PC-3 (cell line): Measurements from ENCODE around the gene KEAP1.

Experiments used
- CTCF ChIP-seq: fragments of 300-600 bp; sonication (generic); conservative IDR thresholded peaks from 2 replicates; pipeline ENCODE4 v1.5.1; 2017; ENCODE audit warnings: antibody characterized with exemption, low read depth, mild to moderate bottlenecking, low read length
- EZH2 ChIP-seq: fragments of 300-600 bp; sonication (generic); IDR thresholded peaks from one replicate; pipeline ENCODE4 v1.6.1; 2017; ENCODE audit warnings: antibody characterized with exemption, mild to moderate bottlenecking, low read length; ENCODE audit not compliant: unreplicated experiment
- EZH2phosphoT487 ChIP-seq: fragments of 300-600 bp; sonication (generic); IDR thresholded peaks from 2 replicates; pipeline ENCODE4 v1.6.1; 2018; ENCODE audit warnings: mild to moderate bottlenecking, antibody characterized with exemption, low read length, borderline replicate concordance

GRCh38 chr19:10486551-10486950 lies 16.6 kb downstream of the KEAP1 start:
- no peak for TF ChIP-seq EZH2
- no peak for TF ChIP-seq CTCF
- TF ChIP-seq EZH2phosphoT487: no peak
